Omental fat pad (tissue), 4 donors: ENCODE measurements around the gene GSKIP. TPM values are rescaled to one million over a fixed set of nuclear protein-coding genes. Genes with fewer than 3 reads are reported as not detected.

Experiments
- ATAC-seq: fragments of 150-250 bp; one replicate; pipeline ENCODE4 v1.9.1; 2016; ENCODE audit warnings: mild to moderate bottlenecking, moderate library complexity; ENCODE audit not compliant: low FRiP score
- DNase-seq: peaks from one replicate; pipeline ENCODE4 v3.0.0-alpha.2; 2019; ENCODE audit warnings: low spot score
- CTCF ChIP-seq, 3 donors: fragments of 450-650 bp; IDR thresholded peaks; one replicate each; pipeline ENCODE4 v1.5.1; 2016 to 2017; ENCODE audit warnings: antibody characterized with exemption in 3 of 3, mild to moderate bottlenecking in 3 of 3, moderate library complexity in 2 of 3
- total RNA-seq, 4 donors: library from RNA; depleted of rRNA; stranded (reverse); fragments of >200 nt; gene quantifications; one replicate each; pipeline ENCODE4 v1.1.0, GENCODE V29; 2016

The GSKIP gene, protein sequence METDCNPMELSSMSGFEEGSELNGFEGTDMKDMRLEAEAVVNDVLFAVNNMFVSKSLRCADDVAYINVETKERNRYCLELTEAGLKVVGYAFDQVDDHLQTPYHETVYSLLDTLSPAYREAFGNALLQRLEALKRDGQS
- 10 to 100 TPM; 10.6 to 32.8 (median 16.4) TPM for total RNA-seq

DNA sequence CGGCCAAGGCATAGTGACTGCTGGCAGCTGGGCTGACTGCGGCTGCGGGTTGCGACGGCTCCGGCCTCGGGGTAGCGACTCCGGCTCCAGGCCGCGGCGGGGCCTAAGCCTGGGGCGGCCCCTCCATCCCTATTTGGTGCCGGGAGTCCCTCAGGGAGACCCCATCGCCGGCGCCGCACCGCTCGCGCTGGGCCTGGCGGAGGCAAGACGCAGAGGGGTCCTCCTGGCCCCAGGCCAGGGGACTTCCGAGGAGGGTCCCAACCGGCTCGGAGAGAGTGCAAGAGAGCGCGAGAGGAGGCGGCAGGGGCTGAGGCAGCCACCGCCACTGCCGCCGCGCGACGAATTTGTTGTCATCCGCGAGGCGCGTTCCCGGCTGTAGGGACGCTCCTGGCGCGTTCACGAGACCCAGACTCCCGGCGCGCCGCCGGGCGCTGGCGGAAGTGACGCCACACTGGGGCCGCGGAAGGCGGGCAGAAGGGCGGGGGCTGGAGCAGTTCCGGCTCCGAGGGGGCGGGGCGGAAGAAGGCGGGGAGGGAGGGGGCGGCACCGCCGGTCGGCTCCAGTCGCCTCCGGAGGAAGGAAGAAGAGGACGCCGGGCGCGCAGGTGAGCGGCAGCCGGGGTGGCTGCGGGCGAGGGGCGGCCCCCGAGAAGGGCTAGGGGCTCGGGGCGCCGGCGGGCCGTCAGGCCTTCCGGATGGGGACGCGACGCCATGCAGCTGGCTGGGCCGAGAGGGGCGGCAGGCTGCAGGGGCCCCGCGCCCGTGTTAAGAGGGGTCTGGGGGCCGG lies at the start of gene GSKIP, which contains the start of gene ATG2B:
Gene GSKIP, plus strand, starts transcription at position 562 of the 786 bp plus-strand sequence. CDS start 18,722 bp downstream, outside the sequence.
Gene ATG2B, minus strand, starts transcription at position 377 of the 786 bp plus-strand sequence. Its CDS starts 365 bp downstream, at position 12.
- peak; percentile 81 for DNase-seq
- no peak for TF ChIP-seq CTCF (IDR thresholded peaks at IDR 0.05)
- ATAC-seq, result peak; percentile 88

- no peak for TF ChIP-seq CTCF (IDR thresholded peaks at IDR 0.05)
- ATAC-seq (no peak), DNase-seq (no peak)
Observed at GRCh38 chr14:96316087-96316486, 47.2 kb upstream of the GSKIP start.

- DNase-seq (no peak), ATAC-seq (no peak)
- no peak for TF ChIP-seq CTCF (IDR thresholded peaks at IDR 0.05)
Observed at GRCh38 chr14:96318836-96319235, 44.5 kb upstream of the GSKIP start.

GRCh38 chr14:96320605-96321004 lies 42.7 kb upstream of the GSKIP start:
- ATAC-seq (no peak), DNase-seq (no peak)
- TF ChIP-seq CTCF (IDR thresholded peaks at IDR 0.05), result no peak

DNA sequence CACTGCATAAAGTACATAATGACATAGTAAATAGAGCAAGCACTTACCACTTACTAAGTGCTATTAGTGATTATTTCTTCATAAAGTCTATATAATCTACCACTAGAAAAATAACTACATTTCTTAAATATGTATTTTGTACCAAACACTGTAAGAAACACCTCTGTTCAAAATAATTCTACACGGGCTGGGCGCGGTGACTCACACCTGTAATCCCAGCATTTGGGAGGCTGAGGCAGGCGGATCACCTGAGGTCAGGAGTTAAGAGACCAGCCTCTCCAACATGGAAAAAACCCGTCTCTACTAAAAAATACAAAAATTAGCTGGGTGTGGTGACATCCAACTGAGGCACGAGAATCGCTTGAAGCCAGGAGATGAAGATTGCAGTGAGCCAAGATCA lies 39.1 kb upstream of the GSKIP start:
- no peak for DNase-seq
- no peak for TF ChIP-seq CTCF (IDR thresholded peaks at IDR 0.05)
- ATAC-seq, result no peak

GRCh38 chr14:96338551-96338950 lies 24.8 kb upstream of the GSKIP start:
- no peak for TF ChIP-seq CTCF (IDR thresholded peaks at IDR 0.05)
- DNase-seq, result no peak
- no peak for ATAC-seq

DNA sequence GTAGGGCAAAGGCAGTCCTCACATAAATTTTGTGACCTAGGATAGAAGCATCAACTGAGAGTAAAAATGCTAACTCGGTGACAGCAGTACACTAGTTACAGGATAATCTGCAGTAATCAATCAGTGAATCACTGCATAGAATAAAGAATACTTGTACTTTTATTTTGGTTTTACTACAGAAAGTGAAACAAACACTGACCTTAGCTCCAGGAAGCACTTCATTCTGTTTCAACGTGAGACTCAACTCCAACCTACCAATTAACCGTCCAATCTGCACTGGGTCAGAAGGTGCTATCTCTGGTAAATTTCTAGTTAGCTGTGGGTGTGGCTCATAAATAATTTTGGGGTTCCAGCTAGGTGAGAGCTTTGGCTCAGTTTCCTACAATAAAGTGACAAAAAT lies 22.0 kb upstream of the GSKIP start:
- DNase-seq (no peak), ATAC-seq (no peak)
- TF ChIP-seq CTCF (IDR thresholded peaks at IDR 0.05), result no peak
